Nucleus accumbens (tissue), 56 donors: ENCODE measurements around the gene SPRR5.

Experiments used
- DNase-seq, 56 donors: peaks; one replicate each; lab custom pipeline; 2025; lab: John Stamatoyannopoulos, UW

SPRR5 gene

GRCh38 chr1:152942161-152942560 is 4.8 kb upstream of the SPRR5 start:
- DNase-seq: no peak

GRCh38 chr1:152946248-152946647 is 758 bp upstream of the SPRR5 start:
- no peak for DNase-seq

- no peak for DNase-seq
Measured at GRCh38 chr1:152951711-152952110, 4.7 kb downstream of the SPRR5 start.

GRCh38 chr1:152953761-152954160 is 6.8 kb downstream of the SPRR5 start:
- no peak for DNase-seq

- DNase-seq: no peak
Measured at GRCh38 chr1:152954436-152954835, 7.4 kb downstream of the SPRR5 start.

GRCh38 chr1:152957561-152957960 is 10.6 kb downstream of the SPRR5 start:
- DNase-seq: no peak

- DNase-seq: no peak
Measured at GRCh38 chr1:152959273-152959672, 12.3 kb downstream of the SPRR5 start.

GRCh38 chr1:152959801-152960451 is 12.9 kb downstream of the SPRR5 start:
- DNase-seq: no peak

GRCh38 chr1:152960452-152961044 is 13.5 kb downstream of the SPRR5 start:
- DNase-seq: no peak

- no peak for DNase-seq
Measured at GRCh38 chr1:152961226-152961891, 14.4 kb downstream of the SPRR5 start.

- no peak for DNase-seq
Measured at GRCh38 chr1:152962876-152963415, 15.9 kb downstream of the SPRR5 start.

GRCh38 chr1:152964536-152964935 is 17.5 kb downstream of the SPRR5 start:
- no peak for DNase-seq

- no peak for DNase-seq
Measured at GRCh38 chr1:152965853-152966252, 18.8 kb downstream of the SPRR5 start.

- no peak for DNase-seq
Measured at GRCh38 chr1:152967201-152967600, 20.2 kb downstream of the SPRR5 start.

GRCh38 chr1:152968248-152968647 is 21.2 kb downstream of the SPRR5 start:
- no peak for DNase-seq

- no peak for DNase-seq
Measured at GRCh38 chr1:152969036-152969435, 22.0 kb downstream of the SPRR5 start.

- DNase-seq: no peak
Measured at GRCh38 chr1:152970495-152970894, 23.5 kb downstream of the SPRR5 start, which contains the start of gene SPRR4. SPRR4 (plus strand) TSS chr1:152970648; CDS start chr1:152971891, 1,243 bp downstream.

GRCh38 chr1:152972196-152972886 is 25.3 kb downstream of the SPRR5 start:
- no peak for DNase-seq

- no peak for DNase-seq
Measured at GRCh38 chr1:152976688-152977087, 29.7 kb downstream of the SPRR5 start.

GRCh38 chr1:152977614-152978013 is 30.6 kb downstream of the SPRR5 start:
- no peak for DNase-seq

GRCh38 chr1:152980676-152981075 is 33.7 kb downstream of the SPRR5 start:
- DNase-seq: no peak
